GM12873 (cell line): ENCODE data around the gene TCP11L1.

Source experiments
- TF ChIP-seq, protein P1 (sequence below): IDR thresholded peaks from 2 replicates; pipeline ENCODE4 v1.5.1; 2012; ENCODE audit warnings: low read depth, mild to moderate bottlenecking, moderate library complexity, low read length, control low read depth; ENCODE audit not compliant: insufficient read depth; ENCODE audit errors: missing control alignments

TCP11L1 gene

GRCh38 chr11:33083918-33084317 lies 44.5 kb downstream of the TCP11L1 start:
- TF ChIP-seq, protein P1, sequence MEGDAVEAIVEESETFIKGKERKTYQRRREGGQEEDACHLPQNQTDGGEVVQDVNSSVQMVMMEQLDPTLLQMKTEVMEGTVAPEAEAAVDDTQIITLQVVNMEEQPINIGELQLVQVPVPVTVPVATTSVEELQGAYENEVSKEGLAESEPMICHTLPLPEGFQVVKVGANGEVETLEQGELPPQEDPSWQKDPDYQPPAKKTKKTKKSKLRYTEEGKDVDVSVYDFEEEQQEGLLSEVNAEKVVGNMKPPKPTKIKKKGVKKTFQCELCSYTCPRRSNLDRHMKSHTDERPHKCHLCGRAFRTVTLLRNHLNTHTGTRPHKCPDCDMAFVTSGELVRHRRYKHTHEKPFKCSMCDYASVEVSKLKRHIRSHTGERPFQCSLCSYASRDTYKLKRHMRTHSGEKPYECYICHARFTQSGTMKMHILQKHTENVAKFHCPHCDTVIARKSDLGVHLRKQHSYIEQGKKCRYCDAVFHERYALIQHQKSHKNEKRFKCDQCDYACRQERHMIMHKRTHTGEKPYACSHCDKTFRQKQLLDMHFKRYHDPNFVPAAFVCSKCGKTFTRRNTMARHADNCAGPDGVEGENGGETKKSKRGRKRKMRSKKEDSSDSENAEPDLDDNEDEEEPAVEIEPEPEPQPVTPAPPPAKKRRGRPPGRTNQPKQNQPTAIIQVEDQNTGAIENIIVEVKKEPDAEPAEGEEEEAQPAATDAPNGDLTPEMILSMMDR, result no peak

DNA sequence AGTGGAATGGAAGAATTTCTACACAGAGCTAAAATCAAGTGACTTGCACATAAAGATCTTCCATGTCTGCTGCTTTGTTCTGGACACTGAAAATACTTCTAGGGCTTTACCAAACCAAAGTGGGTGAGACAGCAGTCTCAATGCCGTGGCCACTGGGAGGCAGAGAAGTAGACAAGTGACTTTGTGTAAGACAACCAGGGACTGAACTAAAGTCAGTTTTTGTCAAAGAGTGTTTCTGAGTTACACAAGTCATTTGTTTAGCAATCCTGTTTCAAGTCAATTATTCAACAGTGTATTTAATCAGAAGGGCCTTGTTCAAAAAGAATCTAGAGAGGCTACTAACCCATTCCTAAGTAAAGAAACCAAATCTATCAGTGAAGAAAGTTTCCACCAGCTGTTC lies 46.6 kb downstream of the TCP11L1 start:
- TF ChIP-seq, protein P1, result no peak

GRCh38 chr11:33089776-33090175 lies 50.4 kb downstream of the TCP11L1 start:
- TF ChIP-seq, protein P1, result no peak

DNA sequence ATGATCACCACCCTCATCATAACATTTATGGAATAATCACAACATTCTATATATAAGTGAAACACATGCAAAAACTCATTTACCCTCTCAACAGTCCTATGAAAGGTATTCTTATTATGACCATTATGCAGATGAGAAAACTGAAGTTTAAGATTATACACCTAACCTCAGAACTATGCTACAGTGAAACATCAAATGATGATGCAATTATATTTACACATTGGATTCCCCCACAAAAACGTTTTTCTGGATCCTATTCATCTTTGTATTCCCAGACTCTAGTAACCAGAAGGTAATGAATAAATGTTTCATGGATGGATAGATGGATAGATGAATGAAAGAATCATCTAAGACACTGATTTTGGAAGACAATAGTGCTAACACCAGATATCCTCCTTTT lies 54.8 kb downstream of the TCP11L1 start:
- TF ChIP-seq, protein P1, result no peak

GRCh38 chr11:33103836-33104235 lies 64.5 kb downstream of the TCP11L1 start:
- TF ChIP-seq, protein P1, result no peak

- TF ChIP-seq, protein P1, result no peak
Observed at GRCh38 chr11:33109294-33109895, 70.0 kb downstream of the TCP11L1 start.

DNA sequence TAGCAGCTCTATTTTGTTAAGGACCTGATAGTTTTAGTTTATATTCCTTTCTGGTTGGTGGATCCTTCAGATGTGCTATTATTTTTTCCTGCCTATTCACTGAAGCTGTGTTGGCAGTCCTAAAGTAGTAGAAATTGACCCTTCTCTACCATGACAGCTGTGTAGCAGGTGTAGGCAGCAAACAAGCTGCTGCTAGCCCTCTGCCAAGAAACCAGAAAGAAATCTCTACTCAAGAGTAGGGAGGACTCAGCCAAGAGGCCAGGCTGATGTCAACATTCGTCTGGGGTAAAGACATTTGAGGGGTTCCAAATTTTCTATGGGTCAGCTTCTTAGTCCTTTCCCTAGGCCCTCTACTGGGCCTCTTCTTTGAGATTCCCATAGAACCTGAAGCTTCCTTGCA lies 70.7 kb downstream of the TCP11L1 start:
- TF ChIP-seq, protein P1, result no peak
